Forelimb muscle (tissue), 1 donor: ENCODE data around the gene C11orf65. TPM values are rescaled to one million over a fixed set of nuclear protein-coding genes. Genes with fewer than 3 reads are reported as not detected.

Experiments used
- DNase-seq: peaks from one replicate; pipeline ENCODE4 v3.0.0-alpha.2; 2013; ENCODE audit warnings: low read depth
- polyA plus RNA-seq: library from polyadenylated mRNA; unstranded; fragments of 120-200 nt; gene quantifications from one replicate; pipeline ENCODE4 v1.2.1, GENCODE V29; 2013; ENCODE audit not compliant: insufficient read length

C11orf65 gene
- polyA plus RNA-seq, 1 donor: 0.70 TPM

GRCh38 chr11:108370990-108371389 is 96.3 kb downstream of the C11orf65 start:
- DNase-seq: no peak

- no peak for DNase-seq
These were observed 97.0 kb downstream of the C11orf65 start for GRCh38 chr11:108370315-108370714.

GRCh38 chr11:108369064-108369463 is 98.3 kb downstream of the C11orf65 start:
- no peak for DNase-seq

DNA sequence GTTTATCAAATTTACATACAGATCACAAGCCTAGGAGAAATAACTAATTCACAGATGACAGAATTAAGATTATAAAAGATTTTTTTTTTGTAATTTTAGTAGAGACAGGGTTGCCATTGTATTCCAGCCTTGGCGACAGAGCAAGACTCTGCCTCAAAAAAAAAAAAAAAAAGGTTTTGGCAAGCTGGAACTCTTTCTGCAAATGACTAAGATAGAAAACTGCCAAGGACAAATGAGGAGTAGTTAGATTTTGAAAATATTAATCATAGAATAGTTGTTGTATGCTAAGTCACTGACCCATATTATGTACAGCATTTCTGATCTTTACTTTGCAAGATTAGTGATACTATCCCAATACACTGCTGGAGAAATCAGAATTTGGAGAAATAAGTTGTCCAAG is 99.2 kb downstream of the C11orf65 start:
- DNase-seq: no peak

DNA sequence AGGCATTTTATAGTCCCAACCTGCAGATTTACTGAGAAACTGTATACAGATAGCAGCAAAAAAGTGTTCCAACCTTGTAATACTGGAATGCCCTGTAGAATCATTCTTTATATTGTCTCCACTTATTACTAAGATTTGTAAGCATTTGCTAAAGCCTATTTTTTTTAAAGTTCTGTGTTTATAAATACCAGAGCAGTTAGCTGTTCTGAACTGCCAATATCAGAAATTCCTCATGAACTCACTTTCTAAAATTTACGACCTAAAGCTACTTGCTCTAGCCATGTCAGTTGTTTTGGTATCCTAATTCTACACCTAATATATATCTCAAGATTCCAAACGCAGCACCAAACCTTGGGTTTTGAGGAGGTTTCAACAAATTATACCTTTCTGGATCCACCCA is 103.2 kb downstream of the C11orf65 start:
- DNase-seq: no peak

DNA sequence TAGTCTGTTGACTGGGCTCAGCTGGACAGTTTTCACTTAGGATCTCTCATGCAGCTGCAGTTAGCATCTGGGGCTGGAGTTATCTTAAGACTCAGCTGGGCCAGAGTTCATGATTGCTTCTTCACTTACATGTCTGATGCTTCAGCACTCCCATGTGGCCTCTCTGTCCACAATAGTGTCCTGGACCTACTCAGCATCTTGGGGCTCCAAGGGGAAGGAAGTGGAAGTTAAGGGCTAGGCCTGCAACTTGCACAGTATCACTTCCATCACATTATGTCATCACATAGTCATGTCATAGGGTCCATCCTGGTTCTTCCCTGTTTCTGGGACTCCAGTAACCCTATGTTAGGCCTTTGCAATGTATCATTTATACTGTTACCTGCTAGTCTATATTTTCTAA is 115.9 kb downstream of the C11orf65 start:
- no peak for DNase-seq

DNA sequence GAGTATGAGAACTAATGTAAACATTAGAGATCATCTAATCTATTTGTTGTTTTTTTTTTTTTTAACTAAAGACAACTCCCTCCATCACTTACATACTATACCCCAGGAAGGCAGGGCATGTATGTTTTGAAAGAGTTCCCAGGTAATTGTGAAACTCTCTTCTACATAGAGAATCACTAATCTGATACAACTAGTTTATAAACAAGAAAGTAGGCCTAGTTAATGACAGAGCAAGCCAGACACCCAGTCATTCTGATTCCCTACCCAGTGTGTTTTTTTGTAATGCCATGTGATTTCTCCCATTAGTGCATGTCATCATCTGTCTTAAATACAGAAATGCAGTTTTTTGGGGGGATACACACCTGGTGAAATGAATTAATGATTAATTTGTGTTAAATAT is 120.9 kb downstream of the C11orf65 start:
- DNase-seq: no peak

GRCh38 chr11:108345767-108346166 is 121.6 kb downstream of the C11orf65 start:
- no peak for DNase-seq

GRCh38 chr11:108343714-108344113 is 123.6 kb downstream of the C11orf65 start:
- DNase-seq: no peak

- DNase-seq: no peak
These were observed 125.7 kb downstream of the C11orf65 start for GRCh38 chr11:108341654-108342053.

DNA sequence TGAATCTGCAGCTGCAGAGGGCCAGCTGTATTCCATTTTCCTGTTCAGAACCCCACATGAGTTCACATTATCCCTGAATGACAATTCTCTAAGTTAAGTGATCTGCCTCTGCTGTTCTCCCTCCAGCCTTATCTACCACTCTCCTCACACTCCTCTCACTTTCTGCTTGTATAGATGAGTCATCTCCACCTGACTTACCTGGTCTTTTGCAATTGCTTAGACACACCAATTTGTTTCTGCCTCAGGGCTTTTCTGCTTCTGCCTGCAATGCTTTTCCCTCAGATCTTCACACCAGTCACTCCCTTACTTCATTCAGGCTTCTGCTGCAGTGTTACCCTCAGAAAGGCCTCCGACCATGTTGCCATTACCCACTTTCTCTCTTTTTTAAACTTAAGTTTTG is 126.4 kb downstream of the C11orf65 start:
- DNase-seq: no peak

- no peak for DNase-seq
These were observed 128.6 kb downstream of the C11orf65 start for GRCh38 chr11:108338750-108339149.

DNA sequence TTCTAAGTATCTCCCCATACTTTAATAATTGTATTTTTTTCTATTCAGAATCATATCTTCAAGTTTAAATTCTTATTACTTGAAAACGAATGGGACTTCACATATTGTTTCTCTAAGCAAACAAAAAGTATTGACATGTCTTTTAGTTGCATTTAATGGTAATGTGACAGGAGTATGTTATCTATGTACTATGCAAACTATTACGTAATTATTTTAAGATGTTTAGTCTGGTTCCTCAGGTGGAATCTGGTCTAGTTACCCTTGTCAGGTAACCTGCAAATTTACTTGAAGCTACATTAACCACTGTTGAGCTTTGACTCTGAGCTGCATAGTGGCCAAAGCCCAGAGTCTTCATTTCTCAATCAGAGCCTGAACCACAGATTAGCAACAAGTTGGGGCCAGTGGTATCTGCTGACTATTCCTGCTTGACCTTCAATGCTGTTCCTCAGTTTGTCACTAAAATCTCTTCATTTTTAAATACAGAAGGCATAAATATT is 133.9 kb downstream of the C11orf65 start:
- DNase-seq: no peak

Other genes starting within 250 kb of the C11orf65 start
- 7.7 TPM for gene NPAT, start 244.9 kb downstream of the C11orf65 start, polyA plus RNA-seq
- 43.1 TPM for gene ATM, start 244.5 kb downstream of the C11orf65 start, polyA plus RNA-seq
- 41.7 TPM for gene POGLUT3, start 30.9 kb upstream of the C11orf65 start, polyA plus RNA-seq
- gene EXPH5, start 126.2 kb upstream of the C11orf65 start, polyA plus RNA-seq: 0.43 TPM
- gene DDX10, start 197.5 kb upstream of the C11orf65 start, polyA plus RNA-seq: 20.7 TPM